ENCODE data around the gene ARHGEF37. TPM values are rescaled to one million over a fixed set of nuclear protein-coding genes. Genes with fewer than 3 reads are reported as not detected.

The ARHGEF37 gene
- total RNA-seq, 1 donor from 2014 or later: 1.0 TPM

DNA sequence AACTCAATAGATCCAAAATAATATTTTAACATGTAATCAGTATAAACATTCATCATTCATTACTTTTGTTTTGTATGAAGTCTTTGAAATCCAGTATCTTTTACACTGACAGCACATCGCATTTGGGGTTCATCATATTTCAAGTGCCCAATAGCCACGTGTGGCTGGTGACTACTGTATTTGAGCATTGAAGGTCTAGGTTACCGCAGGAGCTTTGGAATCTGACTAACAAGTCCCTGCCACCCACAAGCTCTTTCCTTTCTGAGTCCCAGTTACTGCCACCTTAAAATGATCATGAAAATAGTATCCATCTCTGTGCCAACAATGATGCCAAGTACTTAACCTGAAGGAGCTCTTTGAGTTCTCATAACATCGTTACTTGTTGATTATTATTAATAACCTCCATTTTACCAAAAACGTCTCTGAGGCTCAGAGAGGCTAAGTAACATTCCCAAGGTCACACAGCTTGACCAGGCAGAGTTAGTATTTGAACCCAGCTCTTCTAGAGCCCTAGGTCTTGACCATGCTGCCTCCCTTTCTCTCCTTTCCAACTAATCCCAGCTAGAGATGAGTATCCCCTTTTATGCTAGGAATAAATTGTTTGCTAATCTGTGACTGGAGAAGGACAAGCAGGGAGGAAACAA is 24.2 kb downstream of the ARHGEF37 start:
- H3K4me3 Mint-ChIP-seq (ENCODE audit: unreplicated experiment): no peak overlapping the region
- no peaks in the 10 kb centered on the region for H3K36me3 Mint-ChIP-seq (ENCODE audit: unreplicated experiment)
- TF ChIP-seq, protein P1, sequence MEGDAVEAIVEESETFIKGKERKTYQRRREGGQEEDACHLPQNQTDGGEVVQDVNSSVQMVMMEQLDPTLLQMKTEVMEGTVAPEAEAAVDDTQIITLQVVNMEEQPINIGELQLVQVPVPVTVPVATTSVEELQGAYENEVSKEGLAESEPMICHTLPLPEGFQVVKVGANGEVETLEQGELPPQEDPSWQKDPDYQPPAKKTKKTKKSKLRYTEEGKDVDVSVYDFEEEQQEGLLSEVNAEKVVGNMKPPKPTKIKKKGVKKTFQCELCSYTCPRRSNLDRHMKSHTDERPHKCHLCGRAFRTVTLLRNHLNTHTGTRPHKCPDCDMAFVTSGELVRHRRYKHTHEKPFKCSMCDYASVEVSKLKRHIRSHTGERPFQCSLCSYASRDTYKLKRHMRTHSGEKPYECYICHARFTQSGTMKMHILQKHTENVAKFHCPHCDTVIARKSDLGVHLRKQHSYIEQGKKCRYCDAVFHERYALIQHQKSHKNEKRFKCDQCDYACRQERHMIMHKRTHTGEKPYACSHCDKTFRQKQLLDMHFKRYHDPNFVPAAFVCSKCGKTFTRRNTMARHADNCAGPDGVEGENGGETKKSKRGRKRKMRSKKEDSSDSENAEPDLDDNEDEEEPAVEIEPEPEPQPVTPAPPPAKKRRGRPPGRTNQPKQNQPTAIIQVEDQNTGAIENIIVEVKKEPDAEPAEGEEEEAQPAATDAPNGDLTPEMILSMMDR (IDR thresholded peaks at IDR 0.05; ENCODE audit: partially characterized antibody, unreplicated experiment): no peak
- DNase-seq: no peak
- H3K4me1 Mint-ChIP-seq (ENCODE audit: low read depth, unreplicated experiment): no peaks in the 10 kb centered on the region
- no peak overlapping the region for H3K27ac Mint-ChIP-seq (ENCODE audit: unreplicated experiment)
- H3K9me3 Mint-ChIP-seq (ENCODE audit: unreplicated experiment): peaks cover 1% of the 10 kb centered on the region
- H3K27me3 Mint-ChIP-seq (ENCODE audit: unreplicated experiment): no peaks in the 10 kb centered on the region

DNA sequence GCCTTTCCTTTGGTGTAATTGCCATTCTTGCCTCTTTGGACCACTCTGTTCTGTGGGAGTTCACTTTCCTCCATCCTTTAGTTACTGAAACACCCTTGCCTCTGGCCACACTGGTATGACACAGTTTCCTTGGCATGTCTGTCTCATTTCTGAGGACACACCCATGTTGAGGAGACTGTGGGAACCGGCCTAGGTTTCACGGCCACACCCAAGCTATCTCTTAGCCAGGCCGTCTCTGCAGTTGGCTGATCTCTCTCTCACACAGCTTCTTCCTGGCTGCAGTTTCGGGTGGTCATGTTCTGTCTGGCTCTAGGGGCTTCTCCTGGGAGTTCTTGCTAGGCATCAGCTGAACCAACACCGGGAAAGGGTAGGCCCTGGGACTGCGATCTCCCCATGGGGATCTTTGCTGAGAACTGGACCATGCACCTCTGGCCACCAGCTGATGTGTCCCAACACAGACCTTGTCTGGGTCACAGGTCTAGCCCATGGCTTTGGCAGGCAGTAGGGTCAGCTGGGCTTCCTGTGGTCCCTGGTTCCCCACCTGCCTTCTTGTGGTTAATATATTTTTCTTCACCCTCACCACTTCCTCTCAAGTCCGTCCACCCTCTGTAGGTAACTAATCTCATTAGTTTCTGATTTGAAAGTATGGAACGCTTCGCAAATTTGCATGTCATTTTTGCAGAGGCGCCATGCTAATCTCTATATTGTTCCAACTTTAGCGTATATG is 24.9 kb downstream of the ARHGEF37 start:
- no peak for DNase-seq
- no peak overlapping the region for H3K4me3 Mint-ChIP-seq (ENCODE audit: unreplicated experiment)

DNA sequence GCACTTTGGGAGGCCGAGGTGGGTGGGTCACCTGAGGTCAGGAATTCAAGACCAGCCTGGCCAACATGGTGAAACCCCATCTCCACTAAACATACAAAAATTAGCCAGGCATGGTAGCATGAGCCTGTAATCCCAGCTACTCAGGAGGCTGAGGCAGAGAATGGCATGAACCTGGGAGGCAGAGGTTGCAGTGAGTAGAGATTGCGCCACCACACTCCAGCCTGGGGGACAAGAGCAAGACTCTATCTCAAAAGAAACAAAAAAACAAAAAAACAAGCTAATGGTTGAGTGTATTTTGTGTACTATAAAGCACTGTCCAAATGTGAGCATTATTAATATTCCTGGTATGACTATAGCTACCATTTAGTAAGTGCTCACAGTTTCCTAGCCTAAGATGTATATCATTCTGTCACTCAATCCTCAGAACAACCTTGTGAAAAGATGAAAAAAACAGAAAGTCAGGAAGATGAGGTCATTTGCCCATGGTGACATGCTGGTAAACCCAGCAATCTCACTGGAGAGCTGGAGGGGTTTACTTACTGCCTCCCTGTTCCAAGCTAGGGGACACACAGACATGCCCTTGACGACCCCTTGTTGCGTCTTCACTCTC is 27.7 kb downstream of the ARHGEF37 start:
- no peak overlapping the region for H3K27ac Mint-ChIP-seq (ENCODE audit: unreplicated experiment)
- TF ChIP-seq, protein P1 (IDR thresholded peaks at IDR 0.05; ENCODE audit: partially characterized antibody, unreplicated experiment): no peak

More for the DNA sequence above, 24.9 kb downstream of the ARHGEF37 start:
- H3K36me3 Mint-ChIP-seq (ENCODE audit: unreplicated experiment): no peaks in the 10 kb centered on the region
- no peaks in the 10 kb centered on the region for H3K4me1 Mint-ChIP-seq (ENCODE audit: low read depth, unreplicated experiment)
- peaks cover 1% of the 10 kb centered on the region for H3K9me3 Mint-ChIP-seq (ENCODE audit: unreplicated experiment)
- H3K27me3 Mint-ChIP-seq (ENCODE audit: unreplicated experiment): no peaks in the 10 kb centered on the region
- TF ChIP-seq, protein P1 (IDR thresholded peaks at IDR 0.05; ENCODE audit: partially characterized antibody, unreplicated experiment): no peak
- H3K27ac Mint-ChIP-seq (ENCODE audit: unreplicated experiment): no peak overlapping the region

DNA sequence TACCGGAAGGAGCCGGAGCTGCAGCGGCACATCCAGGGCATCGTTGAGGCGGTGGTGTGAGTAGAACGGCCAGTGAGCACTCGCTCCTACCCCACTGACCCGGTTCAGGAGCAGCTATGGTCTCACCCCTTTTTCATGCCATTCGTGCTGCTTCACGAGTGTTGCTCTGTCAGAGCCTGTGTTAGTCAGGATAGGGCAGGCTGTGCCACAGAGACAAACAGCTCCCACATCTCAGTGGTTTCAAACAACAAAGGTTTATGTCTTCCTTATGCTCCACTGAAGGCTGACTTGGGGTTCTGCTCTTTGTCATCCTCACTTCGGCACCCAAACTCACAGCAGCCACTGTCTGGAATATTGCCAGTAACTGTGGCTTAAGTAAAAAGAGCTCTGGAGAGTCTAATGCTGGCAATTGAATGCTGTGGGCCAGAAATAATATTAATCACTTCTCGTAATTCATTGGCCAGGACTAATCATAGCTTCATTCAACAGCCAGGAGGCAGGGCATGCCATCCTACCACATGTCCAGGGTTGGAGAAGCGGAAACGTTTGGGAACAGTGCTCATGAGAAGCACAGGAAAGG is 28.4 kb downstream of the ARHGEF37 start:
- no peak for DNase-seq
- TF ChIP-seq, protein P1 (IDR thresholded peaks at IDR 0.05; ENCODE audit: partially characterized antibody, unreplicated experiment): no peak
- peaks cover 1% of the 10 kb centered on the region for H3K9me3 Mint-ChIP-seq (ENCODE audit: unreplicated experiment)

More for the DNA sequence above, 27.7 kb downstream of the ARHGEF37 start:
- no peak for DNase-seq
- Mint-ChIP-seq H3K4me3 (ENCODE audit: unreplicated experiment) (no peak overlapping the region), H3K36me3 (ENCODE audit: unreplicated experiment) (no peaks in the 10 kb centered on the region), H3K9me3 (ENCODE audit: unreplicated experiment) (peaks cover 1% of the 10 kb centered on the region), H3K4me1 (ENCODE audit: low read depth, unreplicated experiment) (no peaks in the 10 kb centered on the region), H3K27me3 (ENCODE audit: unreplicated experiment) (no peaks in the 10 kb centered on the region)

More for the DNA sequence above, 28.4 kb downstream of the ARHGEF37 start:
- Mint-ChIP-seq H3K36me3 (ENCODE audit: unreplicated experiment) (no peaks in the 10 kb centered on the region), H3K27me3 (ENCODE audit: unreplicated experiment) (no peaks in the 10 kb centered on the region), H3K4me1 (ENCODE audit: low read depth, unreplicated experiment) (no peaks in the 10 kb centered on the region), H3K4me3 (ENCODE audit: unreplicated experiment) (no peak overlapping the region), H3K27ac (ENCODE audit: unreplicated experiment) (no peak overlapping the region)
